MM.1S (cell line): Measurements from ENCODE around the gene EMC8.

Experiments
- DNase-seq: peaks from one replicate; pipeline ENCODE4 v3.0.0-alpha.2; 2015
- H2AFZ ChIP-seq: fragments of 300-600 bp; sonication (generic); 2 replicates; pipeline ENCODE4 v1.6.0; 2016; ENCODE audit warnings: antibody characterized with exemption, low read length
- H3F3A ChIP-seq: fragments of 300-600 bp; sonication (generic); 2 replicates; pipeline ENCODE4 v1.6.1; 2016; ENCODE audit warnings: mild to moderate bottlenecking, antibody characterized with exemption, low read length, moderate library complexity, mixed read lengths; ENCODE audit not compliant: insufficient read depth
- H3K27ac ChIP-seq: fragments of 300-600 bp; sonication (generic); 2 replicates; pipeline ENCODE4 v1.5.1; 2016; ENCODE audit warnings: mild to moderate bottlenecking, low read length
- H3K27me3 ChIP-seq: fragments of 300-600 bp; sonication (generic); replicated peaks from 2 replicates; pipeline ENCODE4 v1.6.0; 2016; ENCODE audit warnings: low read length; ENCODE audit not compliant: insufficient read depth
- H3K36me3 ChIP-seq: fragments of 300-600 bp; sonication (generic); replicated peaks from 2 replicates; pipeline ENCODE4 v1.6.1; 2016; ENCODE audit warnings: mild to moderate bottlenecking, low read length, mixed read lengths; ENCODE audit not compliant: insufficient read depth
- H3K4me1 ChIP-seq: fragments of 300-600 bp; sonication (generic); 2 replicates; pipeline ENCODE4 v1.6.1; 2016; ENCODE audit warnings: low read length, mixed read lengths
- H3K4me2 ChIP-seq: fragments of 300-600 bp; sonication (generic); 2 replicates; pipeline ENCODE4 v1.6.0; 2016; ENCODE audit warnings: low read depth, low read length
- H3K4me3 ChIP-seq: fragments of 300-600 bp; sonication (generic); 2 replicates; pipeline ENCODE4 v1.5.1; 2016; ENCODE audit warnings: low read length, mixed read lengths
- H3K79me2 ChIP-seq: fragments of 300-600 bp; sonication (generic); 2 replicates; pipeline ENCODE4 v1.6.1; 2016; ENCODE audit warnings: mixed run types, low read length, mixed read lengths
- H3K9ac ChIP-seq: fragments of 300-600 bp; sonication (generic); 2 replicates; pipeline ENCODE4 v1.6.1; 2016; ENCODE audit warnings: low read length, mixed read lengths
- H3K9me2 ChIP-seq: fragments of 300-600 bp; sonication (generic); replicated peaks from 2 replicates; pipeline ENCODE4 v1.6.1; 2016; ENCODE audit warnings: mild to moderate bottlenecking, low read length, mixed read lengths; ENCODE audit not compliant: insufficient read depth
- H3K9me3 ChIP-seq: fragments of 300-600 bp; sonication (generic); replicated peaks from 2 replicates; pipeline ENCODE4 v1.6.1; 2016; ENCODE audit warnings: mild to moderate bottlenecking, low read length, mixed read lengths; ENCODE audit not compliant: insufficient read depth
- H4K20me1 ChIP-seq: fragments of 300-600 bp; sonication (generic); 2 replicates; pipeline ENCODE4 v1.6.1; 2016; ENCODE audit warnings: mild to moderate bottlenecking, low read length, moderate library complexity, mixed read lengths; ENCODE audit not compliant: insufficient read depth
- EZH2 ChIP-seq: fragments of 300-600 bp; sonication (generic); optimal IDR thresholded peaks from 2 replicates; pipeline ENCODE3; 2017; ENCODE audit warnings: low read depth, mild to moderate bottlenecking, antibody characterized with exemption, low read length, mixed read lengths
- EZH2phosphoT487 ChIP-seq: fragments of 300-600 bp; sonication (generic); IDR thresholded peaks from 2 replicates; pipeline ENCODE4 v1.6.1; 2018; ENCODE audit warnings: antibody characterized with exemption, low read length
- TF ChIP-seq, protein P1 (sequence below): fragments of 300-600 bp; sonication (generic); IDR thresholded peaks from 2 replicates; pipeline ENCODE4 v1.5.1; 2016; ENCODE audit warnings: antibody characterized with exemption, low read length, mixed read lengths

The EMC8 gene

DNA sequence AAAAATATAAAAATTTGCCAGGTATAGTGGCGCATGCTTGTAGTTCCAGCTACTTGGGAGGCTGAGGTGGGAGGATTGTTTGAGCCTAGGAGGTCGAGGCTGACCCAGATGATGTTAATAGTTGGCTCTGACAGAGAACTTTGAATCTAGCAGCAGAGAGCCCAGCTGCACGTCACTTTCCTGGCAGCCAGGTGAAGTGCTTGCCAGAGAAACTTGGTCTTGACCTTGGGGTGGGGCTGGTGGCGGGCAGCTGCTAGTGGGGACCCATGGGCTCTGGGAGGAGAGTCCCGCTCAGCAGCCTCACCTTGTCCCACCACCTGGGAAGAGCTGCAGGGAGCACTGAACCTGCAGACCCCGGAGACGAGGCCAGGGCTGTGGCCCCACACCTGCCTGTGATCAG is 45.4 kb downstream of the EMC8 start:
- DNase-seq = no peak
- Histone ChIP-seq H2AFZ (no peak overlapping the region), H3K9me3 (no peaks in the 10 kb centered on the region), H3K27me3 (peaks cover 31% of the 10 kb centered on the region), H3K9me2 (no peaks in the 10 kb centered on the region), H3K27ac (no peak overlapping the region), H3K4me2 (no peak overlapping the region), H3K4me1 (no peaks in the 10 kb centered on the region), H3K79me2 (no peaks in the 10 kb centered on the region), H3K4me3 (no peak overlapping the region), H4K20me1 (no peaks in the 10 kb centered on the region), H3K36me3 (no peaks in the 10 kb centered on the region), H3F3A (no peaks in the 10 kb centered on the region), H3K9ac (no peak overlapping the region)
- TF ChIP-seq EZH2phosphoT487 (no peak), EZH2 (no peak)
- TF ChIP-seq, protein P1, sequence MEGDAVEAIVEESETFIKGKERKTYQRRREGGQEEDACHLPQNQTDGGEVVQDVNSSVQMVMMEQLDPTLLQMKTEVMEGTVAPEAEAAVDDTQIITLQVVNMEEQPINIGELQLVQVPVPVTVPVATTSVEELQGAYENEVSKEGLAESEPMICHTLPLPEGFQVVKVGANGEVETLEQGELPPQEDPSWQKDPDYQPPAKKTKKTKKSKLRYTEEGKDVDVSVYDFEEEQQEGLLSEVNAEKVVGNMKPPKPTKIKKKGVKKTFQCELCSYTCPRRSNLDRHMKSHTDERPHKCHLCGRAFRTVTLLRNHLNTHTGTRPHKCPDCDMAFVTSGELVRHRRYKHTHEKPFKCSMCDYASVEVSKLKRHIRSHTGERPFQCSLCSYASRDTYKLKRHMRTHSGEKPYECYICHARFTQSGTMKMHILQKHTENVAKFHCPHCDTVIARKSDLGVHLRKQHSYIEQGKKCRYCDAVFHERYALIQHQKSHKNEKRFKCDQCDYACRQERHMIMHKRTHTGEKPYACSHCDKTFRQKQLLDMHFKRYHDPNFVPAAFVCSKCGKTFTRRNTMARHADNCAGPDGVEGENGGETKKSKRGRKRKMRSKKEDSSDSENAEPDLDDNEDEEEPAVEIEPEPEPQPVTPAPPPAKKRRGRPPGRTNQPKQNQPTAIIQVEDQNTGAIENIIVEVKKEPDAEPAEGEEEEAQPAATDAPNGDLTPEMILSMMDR = no peak

DNA sequence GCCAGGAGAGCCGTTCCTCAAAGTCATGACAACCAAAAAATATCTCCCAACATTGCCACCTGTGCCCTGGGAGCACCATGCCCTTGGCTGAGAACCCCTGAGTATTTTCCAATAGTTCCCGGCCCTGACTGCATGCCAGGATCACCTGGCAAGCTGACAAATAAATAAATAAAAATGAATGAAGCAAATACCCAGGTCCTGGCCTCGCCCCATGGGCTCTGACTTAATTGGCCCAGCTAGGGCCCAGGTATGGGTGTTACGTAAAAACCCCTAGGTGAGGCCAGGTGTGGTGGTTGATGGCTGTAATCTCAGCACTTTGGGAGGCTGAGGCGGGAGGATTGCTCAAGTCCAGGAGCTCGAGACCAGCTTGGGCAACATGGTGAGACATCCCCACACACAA is 45.8 kb downstream of the EMC8 start:
- H3K4me2 ChIP-seq = no peak overlapping the region
- H3K27me3 ChIP-seq = peaks cover 31% of the 10 kb centered on the region
- H3K4me3 ChIP-seq = no peak overlapping the region
- no peak overlapping the region for H3K9ac ChIP-seq
- no peak for DNase-seq
- TF ChIP-seq EZH2phosphoT487 (no peak), EZH2 (no peak)
- TF ChIP-seq, protein P1 = no peak
- H3K27ac ChIP-seq = no peak overlapping the region
- no peaks in the 10 kb centered on the region for H3K9me3 ChIP-seq
- H3K79me2 ChIP-seq = no peaks in the 10 kb centered on the region
- no peaks in the 10 kb centered on the region for H4K20me1 ChIP-seq
- no peaks in the 10 kb centered on the region for H3F3A ChIP-seq
- no peak overlapping the region for H2AFZ ChIP-seq
- H3K36me3 ChIP-seq = no peaks in the 10 kb centered on the region
- no peaks in the 10 kb centered on the region for H3K9me2 ChIP-seq
- H3K4me1 ChIP-seq = no peaks in the 10 kb centered on the region

DNA sequence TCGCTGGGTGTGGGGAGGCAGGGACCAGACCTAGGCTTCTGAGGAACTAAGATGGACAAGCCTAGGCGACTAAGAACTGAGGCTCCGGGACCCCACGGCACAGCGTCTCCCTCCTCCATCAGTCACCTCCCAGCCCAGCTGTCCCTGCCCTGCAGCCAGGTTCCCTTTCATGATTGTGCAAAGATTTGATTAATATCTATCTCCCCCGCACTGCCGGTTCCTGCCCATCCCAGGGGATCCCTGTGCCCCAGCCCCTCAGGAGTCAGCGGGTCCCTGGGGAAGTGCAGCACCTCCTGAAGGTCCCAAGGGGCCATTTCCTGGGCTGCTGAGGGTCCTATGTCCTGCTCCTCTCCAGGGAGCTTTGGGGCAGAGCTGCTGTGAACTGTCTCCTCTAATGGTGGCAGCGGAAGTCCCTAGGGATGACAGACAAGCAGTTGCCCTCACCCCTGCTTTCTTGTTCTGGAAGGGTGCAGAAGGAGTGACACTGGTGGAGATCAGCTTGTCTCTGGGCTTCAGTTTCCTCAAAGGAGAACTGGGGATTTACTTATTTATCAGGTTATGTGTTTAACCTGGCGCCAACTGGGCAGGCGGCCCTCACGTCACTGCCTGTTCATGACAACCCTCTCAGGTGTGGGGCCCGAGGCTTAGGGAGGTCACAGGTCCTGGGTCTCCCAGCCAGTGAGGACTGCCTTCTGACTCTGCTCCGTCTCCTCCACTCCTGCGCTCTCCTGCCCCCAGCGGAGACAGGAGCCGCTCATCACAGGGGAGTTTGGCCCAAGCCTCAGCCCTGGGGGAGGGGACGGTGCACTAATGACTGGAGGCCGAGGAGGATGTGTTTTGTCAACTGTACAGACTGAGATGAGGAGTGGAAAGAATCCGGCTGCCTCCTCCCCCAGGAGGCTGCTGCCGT is 46.6 kb downstream of the EMC8 start:
- Histone ChIP-seq H3K79me2 (no peaks in the 10 kb centered on the region), H3K27me3 (peaks cover 31% of the 10 kb centered on the region), H2AFZ (no peak overlapping the region), H3K9ac (no peak overlapping the region), H4K20me1 (no peaks in the 10 kb centered on the region), H3K9me3 (no peaks in the 10 kb centered on the region), H3K36me3 (no peaks in the 10 kb centered on the region), H3K4me1 (no peaks in the 10 kb centered on the region), H3F3A (no peaks in the 10 kb centered on the region), H3K4me3 (no peak overlapping the region), H3K27ac (no peak overlapping the region), H3K9me2 (no peaks in the 10 kb centered on the region), H3K4me2 (no peak overlapping the region)
- no peak for DNase-seq
- no peak for TF ChIP-seq EZH2
- no peak for TF ChIP-seq EZH2phosphoT487
